ENCODE data around the gene ERC2.

DNA sequence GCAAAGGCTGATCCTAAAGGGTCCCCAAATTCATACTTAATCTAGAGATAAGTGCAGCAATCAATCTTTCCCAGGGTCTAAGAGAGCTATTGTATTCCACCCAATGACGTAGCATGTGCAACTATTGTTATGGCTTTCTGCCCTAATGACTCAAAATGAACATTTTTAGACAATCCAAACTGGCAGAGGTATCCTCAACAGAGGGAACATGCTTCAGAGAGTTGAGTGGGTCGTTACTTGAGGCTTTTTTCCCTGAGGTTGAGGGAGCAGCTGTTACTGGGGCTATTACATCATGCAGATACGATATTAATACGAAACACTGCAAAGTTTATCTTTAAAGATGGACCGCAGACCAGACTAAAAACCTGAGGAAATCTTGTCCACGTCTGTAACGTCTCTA lies 702.9 kb downstream of the ERC2 start:
- TF ChIP-seq POLR2AphosphoS5 (IDR thresholded peaks at IDR 0.05) (no peak), POLR2A (IDR thresholded peaks at IDR 0.05) (no peak), EP300 (IDR thresholded peaks at IDR 0.05) (no peak)
- TF ChIP-seq, protein P1, sequence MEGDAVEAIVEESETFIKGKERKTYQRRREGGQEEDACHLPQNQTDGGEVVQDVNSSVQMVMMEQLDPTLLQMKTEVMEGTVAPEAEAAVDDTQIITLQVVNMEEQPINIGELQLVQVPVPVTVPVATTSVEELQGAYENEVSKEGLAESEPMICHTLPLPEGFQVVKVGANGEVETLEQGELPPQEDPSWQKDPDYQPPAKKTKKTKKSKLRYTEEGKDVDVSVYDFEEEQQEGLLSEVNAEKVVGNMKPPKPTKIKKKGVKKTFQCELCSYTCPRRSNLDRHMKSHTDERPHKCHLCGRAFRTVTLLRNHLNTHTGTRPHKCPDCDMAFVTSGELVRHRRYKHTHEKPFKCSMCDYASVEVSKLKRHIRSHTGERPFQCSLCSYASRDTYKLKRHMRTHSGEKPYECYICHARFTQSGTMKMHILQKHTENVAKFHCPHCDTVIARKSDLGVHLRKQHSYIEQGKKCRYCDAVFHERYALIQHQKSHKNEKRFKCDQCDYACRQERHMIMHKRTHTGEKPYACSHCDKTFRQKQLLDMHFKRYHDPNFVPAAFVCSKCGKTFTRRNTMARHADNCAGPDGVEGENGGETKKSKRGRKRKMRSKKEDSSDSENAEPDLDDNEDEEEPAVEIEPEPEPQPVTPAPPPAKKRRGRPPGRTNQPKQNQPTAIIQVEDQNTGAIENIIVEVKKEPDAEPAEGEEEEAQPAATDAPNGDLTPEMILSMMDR (IDR thresholded peaks at IDR 0.05), result no peak
